ENCODE data around the gene ZNF236. TPM values are rescaled to one million over a fixed set of nuclear protein-coding genes. Genes with fewer than 3 reads are reported as not detected.
A peak's percentile ranks its signal among the peaks of the same experiment; 100 is the strongest.

The ZNF236 gene
- total RNA-seq, 1 donor from 2014 or later: 32.5 TPM

DNA sequence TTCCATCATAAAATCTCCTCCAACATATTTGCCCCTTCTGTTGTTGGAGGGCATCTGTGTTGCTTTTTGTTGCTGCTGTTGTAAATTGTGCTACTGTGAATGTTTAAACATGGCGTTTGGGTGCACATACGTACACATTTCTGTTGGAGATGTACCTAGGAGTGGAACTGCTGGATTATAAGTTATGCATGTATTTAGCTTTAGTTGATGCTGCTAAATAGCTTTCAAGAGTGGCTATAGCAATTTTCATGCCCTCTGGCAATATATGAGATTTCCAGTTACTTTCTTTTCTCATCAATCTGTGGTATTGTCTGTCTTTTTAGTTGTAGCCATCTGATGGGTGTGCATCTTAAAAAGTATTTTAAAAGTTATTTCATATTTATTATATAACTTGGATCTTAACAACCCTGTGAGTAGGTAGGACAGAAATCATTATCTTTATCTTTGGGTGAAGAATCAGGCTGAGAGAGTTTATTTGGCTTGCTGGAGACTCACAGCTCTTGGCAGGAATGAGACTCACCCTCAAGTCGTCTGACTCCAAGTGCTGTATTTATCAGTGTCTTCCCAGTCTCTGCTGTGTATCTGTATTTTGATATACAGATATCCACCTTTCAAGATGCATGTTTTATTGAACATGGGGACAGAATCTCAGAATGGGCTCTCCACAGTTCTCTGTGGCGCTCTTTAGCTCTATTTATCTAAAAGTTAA lies 16.9 kb downstream of the ZNF236 start:
- Mint-ChIP-seq H3K36me3 (no peaks in the 10 kb centered on the region), H3K27ac (peak overlapping the region; percentile 80), H3K27me3 (ENCODE audit: low read depth) (no peaks in the 10 kb centered on the region), H3K4me1 (peaks cover 39% of the 10 kb centered on the region), H3K9me3 (no peaks in the 10 kb centered on the region), H3K4me3 (no peak overlapping the region)
- DNase-seq (ENCODE audit: low spot score in 2 of 2, unreplicated experiment in 2 of 2): no peak
- TF ChIP-seq, protein P1, sequence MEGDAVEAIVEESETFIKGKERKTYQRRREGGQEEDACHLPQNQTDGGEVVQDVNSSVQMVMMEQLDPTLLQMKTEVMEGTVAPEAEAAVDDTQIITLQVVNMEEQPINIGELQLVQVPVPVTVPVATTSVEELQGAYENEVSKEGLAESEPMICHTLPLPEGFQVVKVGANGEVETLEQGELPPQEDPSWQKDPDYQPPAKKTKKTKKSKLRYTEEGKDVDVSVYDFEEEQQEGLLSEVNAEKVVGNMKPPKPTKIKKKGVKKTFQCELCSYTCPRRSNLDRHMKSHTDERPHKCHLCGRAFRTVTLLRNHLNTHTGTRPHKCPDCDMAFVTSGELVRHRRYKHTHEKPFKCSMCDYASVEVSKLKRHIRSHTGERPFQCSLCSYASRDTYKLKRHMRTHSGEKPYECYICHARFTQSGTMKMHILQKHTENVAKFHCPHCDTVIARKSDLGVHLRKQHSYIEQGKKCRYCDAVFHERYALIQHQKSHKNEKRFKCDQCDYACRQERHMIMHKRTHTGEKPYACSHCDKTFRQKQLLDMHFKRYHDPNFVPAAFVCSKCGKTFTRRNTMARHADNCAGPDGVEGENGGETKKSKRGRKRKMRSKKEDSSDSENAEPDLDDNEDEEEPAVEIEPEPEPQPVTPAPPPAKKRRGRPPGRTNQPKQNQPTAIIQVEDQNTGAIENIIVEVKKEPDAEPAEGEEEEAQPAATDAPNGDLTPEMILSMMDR (IDR thresholded peaks at IDR 0.05; ENCODE audit: unreplicated experiment): no peak

DNA sequence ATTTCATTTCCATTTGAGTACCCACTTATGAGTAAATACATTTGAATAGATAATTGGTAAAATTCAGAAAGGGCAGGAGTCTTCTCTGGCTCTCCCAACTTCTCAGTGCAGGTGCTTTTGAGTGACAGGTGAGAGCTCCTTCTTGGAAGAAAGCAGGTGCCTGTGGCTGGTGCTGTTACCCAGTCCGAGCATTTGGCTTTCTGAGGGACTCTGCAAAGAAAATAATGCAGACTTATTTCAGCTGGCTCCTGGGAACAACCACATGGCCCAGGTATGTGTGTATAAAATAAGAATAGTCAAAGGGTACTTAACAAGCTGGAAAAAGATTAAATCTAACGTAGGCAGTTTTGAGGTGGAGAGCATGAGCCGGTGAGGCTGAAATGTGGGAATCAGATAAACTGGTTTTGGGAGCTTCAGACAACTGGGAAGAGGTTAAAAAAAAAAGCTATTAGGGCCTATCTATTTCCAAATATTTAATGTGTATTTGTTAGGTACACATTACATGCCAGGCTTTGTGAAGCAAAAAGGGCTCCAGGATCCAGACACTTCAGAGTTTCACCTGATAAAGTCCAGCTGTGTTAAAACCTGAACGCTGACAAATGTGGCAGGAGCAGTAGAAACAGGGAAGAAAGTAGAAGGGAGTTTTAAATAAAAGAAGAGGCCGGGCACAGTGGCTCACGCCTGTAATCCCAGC lies 20.6 kb downstream of the ZNF236 start:
- TF ChIP-seq, protein P1 (IDR thresholded peaks at IDR 0.05; ENCODE audit: unreplicated experiment): no peak
- H3K4me3 Mint-ChIP-seq: no peak overlapping the region
- H3K36me3 Mint-ChIP-seq: no peaks in the 10 kb centered on the region
- H3K27ac Mint-ChIP-seq: peak overlapping the region; percentile 67
- no peaks in the 10 kb centered on the region for H3K27me3 Mint-ChIP-seq (ENCODE audit: low read depth)
- DNase-seq (ENCODE audit: low spot score in 2 of 2, unreplicated experiment in 2 of 2): no peak
- H3K9me3 Mint-ChIP-seq: no peaks in the 10 kb centered on the region
- peaks cover 47% of the 10 kb centered on the region for H3K4me1 Mint-ChIP-seq

DNA sequence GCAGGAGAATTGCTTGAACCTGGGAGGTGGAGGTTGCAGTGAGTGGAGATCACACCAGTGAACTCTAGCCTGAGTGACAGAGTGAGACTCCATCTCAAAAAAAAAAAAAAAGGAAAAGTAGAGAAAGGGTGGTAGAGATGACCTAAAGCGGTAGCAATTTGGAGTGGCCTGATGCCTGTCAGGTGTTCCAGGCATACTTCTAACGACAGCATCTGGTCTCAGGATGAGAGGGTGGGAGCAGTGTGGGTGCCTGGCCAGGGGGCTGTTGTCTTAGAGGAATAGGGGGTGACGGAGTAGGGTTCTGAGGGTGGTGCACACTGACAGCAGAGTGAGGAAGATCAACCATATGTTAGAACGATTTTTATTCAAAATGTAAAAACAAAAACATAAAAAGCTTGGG lies 21.8 kb downstream of the ZNF236 start:
- Mint-ChIP-seq H3K4me1 (peaks cover 35% of the 10 kb centered on the region), H3K27ac (peak overlapping the region; percentile 72), H3K36me3 (no peaks in the 10 kb centered on the region), H3K9me3 (no peaks in the 10 kb centered on the region), H3K27me3 (ENCODE audit: low read depth) (no peaks in the 10 kb centered on the region), H3K4me3 (no peak overlapping the region)
- no peak for DNase-seq (ENCODE audit: low spot score in 2 of 2, unreplicated experiment in 2 of 2)
- TF ChIP-seq, protein P1 (IDR thresholded peaks at IDR 0.05; ENCODE audit: unreplicated experiment): no peak

DNA sequence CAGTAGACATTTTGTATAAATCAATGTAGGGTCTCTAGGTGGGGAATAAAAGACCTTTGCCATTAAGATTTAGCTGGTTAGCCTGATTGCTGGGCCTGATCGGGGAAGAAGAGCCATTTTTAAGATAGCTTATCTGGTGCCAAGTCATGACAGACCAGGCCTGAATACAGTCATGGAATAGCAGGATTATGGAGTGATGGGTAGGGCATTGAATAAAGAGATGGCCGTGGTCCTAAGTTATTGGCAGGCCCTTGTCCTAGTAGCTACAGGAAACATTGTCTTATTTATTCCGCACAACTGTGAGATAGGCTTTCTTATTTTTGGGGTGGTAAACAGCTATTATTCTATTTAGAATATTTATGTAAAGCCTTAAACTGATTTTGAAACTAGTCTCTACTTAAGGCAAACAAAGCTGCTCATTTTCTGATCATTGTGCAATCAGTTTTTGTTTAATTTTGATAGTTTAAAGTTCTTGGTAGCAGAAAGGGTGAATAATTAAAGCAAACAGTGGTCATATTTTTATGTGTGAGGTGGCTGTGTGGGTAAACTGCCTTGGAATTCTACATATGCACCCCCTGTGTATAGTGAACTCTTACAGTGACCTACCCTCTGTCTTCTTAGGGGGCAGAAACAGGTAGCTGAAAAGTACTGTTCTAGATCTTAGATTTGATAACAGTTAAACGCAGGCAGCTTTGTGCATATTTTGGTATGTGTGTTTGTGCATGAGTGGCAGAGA lies 22.6 kb downstream of the ZNF236 start:
- Mint-ChIP-seq H3K4me1 (peaks cover 30% of the 10 kb centered on the region), H3K36me3 (no peaks in the 10 kb centered on the region), H3K4me3 (no peak overlapping the region), H3K27ac (peak overlapping the region; percentile 72), H3K27me3 (ENCODE audit: low read depth) (no peaks in the 10 kb centered on the region), H3K9me3 (no peaks in the 10 kb centered on the region)
- DNase-seq (ENCODE audit: low spot score in 2 of 2, unreplicated experiment in 2 of 2): no peak
- TF ChIP-seq, protein P1 (IDR thresholded peaks at IDR 0.05; ENCODE audit: unreplicated experiment): no peak

DNA sequence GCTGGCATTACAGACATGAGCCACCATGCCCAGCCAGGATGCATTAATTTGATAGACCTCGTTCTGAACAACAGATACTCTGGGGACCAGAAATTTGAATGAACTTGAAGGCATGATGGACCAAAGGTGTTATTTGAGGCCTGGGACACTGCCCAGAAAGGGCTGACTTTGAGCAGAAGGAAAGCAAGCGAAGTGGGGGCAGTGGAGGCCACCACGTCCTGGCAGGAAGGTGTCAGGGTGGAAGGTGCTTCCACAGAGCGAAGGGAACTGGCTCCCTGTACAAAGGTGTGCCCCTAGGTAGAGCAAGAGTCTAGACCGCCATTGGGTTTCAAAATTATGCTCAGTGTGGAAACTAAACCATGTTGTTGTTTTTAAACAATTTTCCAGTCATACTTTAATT lies 23.9 kb downstream of the ZNF236 start:
- H3K4me3 Mint-ChIP-seq: no peak overlapping the region
- TF ChIP-seq, protein P1 (IDR thresholded peaks at IDR 0.05; ENCODE audit: unreplicated experiment): no peak
- H3K27me3 Mint-ChIP-seq (ENCODE audit: low read depth): no peaks in the 10 kb centered on the region
- no peak for DNase-seq (ENCODE audit: low spot score in 2 of 2, unreplicated experiment in 2 of 2)
- no peak overlapping the region for H3K27ac Mint-ChIP-seq
- H3K9me3 Mint-ChIP-seq: no peaks in the 10 kb centered on the region
- peaks cover 29% of the 10 kb centered on the region for H3K4me1 Mint-ChIP-seq
- no peaks in the 10 kb centered on the region for H3K36me3 Mint-ChIP-seq

Data from mesothelial cell of epicardium (in vitro differentiated cells).